Stimulated activated CD4-positive, alpha-beta T cell treated with anti-CD3 and anti-CD28 coated beads, Interleukin-1b, Interleukin-23, amount 100 ng/mL, for 24 hours (primary cell): ENCODE data around the gene TOM1L2.

ENCODE experiments used
- DNase-seq, 4 experiments: peaks; one replicate each; pipeline ENCODE4 v3.0.0-alpha.2; 2020; ENCODE audit warnings: low read depth in 4 of 4, low spot score in 1 of 4

Gene TOM1L2

DNA sequence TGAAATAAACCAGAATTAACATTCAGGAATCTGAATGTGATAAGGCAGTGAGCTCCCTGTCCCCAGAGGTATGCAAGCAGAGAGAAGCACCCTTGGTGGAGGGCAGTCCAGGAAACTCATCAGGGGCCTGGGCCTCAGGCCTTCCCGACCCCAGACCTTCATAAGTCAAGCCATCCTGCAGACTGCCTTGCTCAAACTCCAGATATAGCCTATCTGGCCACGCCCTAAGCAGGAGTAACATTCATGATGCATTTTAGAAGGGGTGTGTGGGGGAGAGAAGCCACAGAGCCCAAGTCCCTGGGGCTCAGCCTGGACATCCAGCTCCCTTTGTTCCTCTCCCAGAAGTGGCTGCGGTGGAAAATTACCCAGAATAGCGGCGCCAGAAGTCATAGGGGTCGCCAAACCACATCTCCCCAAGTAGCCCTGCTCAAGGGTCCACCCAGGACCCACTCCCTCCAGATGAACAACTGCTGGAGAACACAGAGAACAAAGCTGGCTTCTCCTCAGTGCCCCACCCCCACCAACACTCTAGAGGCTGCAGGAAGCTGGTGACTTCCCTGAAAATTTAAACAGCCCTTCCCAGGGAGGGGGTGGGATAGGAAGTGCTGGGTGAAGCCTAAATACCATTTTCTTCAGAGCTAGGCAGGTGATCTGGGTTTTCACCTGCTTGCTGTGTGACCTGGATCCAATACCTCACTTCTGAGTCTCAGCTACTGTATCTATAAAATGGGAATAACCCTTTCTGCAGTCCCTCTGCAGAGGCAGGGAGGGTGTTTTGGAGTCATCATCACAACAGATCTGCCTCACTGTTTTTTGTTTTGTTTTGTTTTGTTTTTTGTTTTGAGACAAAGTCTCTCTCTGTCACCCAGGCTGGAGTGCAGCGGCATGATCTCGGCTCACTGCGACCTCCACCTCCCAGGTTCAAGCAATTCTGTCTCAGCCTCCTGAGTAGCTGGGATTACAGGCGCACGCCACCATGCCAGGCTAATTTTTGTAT is 133.9 kb downstream of the TOM1L2 start:
- DNase-seq = no peak

DNA sequence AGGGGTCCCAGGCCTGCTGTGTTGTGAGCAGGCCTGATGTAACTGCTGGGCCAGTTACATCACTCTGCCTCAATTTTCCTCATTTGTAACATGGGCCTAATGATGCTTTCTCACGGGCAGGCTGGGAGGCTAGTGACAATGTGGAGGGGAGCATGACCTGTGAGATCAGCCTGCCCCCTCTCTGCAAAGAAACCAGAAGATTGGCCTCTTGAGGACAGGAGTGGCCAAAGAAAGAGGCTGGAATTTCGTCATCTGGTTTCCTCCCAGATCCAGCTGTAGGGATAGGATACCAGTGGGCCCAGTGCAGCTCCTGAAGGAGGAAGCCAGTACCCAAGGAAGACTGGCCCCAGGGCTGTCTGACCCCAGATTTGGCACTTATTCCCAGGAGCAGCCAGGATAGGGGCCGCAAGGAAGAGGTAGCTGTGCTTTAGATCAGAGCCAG is 134.8 kb downstream of the TOM1L2 start:
- DNase-seq = no peak

DNA sequence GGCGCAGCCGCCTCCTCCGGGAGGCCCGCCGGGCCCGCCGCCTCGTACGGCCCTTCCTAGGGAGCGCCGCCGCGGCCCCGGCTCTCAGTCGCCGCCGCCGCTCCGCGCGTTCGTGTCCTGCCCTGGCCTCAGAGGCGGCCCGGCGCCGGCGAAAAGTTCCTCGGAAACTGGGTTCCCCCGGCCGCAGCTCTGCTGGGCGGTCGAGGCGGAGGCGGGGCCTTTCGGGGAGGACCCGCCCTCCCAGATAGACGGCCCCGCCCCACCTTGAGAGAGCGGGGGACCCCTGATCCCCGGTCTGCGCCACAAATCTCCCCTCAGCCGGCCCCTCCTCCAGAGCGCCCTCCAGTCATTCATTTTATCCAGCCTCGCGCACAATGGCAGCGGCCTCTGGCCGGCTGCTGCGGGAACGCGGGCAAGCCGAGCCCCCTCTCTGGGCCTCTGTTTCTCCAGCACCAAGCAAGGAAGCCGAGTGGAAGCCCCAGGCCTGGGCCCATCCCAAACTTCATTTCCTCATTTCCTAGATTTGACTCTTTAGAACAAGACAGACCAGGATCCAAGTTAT is 135.3 kb downstream of the TOM1L2 start, which contains the start of gene SREBF1:
Gene SREBF1 (minus strand): TSS at position 169 of the 562 bp plus-strand sequence. CDS start 169 bp downstream, outside the sequence.
- peak in 2 of 4 experiments; percentile 27 to 64 for DNase-seq

DNA sequence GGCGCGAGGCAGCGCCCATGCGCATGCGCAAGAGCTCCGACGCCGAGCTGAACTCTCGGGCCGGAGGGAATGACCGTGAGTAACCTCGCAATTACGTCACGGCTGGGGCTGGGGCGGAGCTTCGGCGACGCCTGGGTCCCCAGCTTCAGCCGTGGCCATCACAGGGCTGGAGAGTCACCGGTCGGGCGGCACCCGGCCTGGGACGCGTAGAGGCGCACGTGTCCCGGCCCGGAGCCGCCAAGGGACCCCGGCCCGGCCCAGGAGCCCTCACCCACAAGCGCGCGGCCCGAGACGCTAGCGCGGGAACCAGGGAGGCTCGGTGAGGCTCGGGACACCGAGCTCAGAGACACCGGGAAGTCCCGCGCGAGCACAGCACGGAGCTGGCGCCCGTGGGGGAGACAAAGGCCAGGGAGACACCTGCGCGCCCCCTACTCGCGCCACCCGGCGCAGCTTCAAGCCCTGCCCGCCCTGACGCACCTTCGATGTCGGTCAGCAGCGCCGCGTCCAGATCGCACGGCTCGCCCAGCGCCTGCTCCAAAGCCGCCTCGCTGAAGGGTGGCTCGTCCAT is 135.9 kb downstream of the TOM1L2 start:
- peak; percentile 92 to 98 (median 97) for DNase-seq

DNA sequence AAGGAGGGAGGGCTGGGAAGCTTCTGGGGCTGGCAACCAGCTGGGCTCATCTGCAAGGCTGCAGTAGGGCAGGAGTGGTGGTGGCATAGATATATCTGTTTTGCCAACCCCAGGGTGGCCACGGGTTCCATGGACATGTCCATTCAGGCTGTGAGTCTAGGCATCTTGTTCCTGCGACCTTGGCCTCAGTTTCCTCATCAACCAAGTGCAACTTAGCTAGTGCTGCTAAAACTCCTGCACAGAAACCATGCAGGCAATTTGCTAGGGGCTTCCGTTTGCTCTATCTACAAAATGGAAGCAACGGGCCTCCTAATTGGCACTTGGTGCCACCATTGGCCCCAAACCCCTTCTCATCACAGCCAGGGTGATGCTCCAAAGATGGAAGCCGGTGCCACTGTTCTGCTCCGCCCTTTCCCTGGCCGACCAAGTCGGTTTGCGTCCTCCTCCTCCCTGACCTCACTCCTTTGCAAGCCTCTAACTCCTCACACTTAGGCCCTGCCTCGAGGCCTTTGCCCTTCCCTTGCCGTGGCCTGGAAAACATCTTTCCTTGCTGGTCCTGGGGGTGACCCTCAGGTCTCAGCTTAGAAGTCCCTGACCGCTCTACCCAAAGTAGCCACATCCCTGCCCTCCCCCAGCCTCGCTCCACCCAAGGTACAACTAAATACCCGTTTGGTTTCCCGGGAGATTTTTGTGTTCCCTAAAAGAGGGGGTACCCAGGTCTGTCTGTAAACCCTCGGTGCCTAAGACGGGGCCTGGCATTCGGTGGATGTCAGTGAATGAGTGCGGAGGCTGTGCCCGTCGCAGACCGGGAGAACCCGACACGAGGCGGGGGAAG is 136.6 kb downstream of the TOM1L2 start:
- DNase-seq = no peak

- no peak for DNase-seq
Observed at GRCh38 chr17:17834974-17835373, 137.2 kb downstream of the TOM1L2 start.

DNA sequence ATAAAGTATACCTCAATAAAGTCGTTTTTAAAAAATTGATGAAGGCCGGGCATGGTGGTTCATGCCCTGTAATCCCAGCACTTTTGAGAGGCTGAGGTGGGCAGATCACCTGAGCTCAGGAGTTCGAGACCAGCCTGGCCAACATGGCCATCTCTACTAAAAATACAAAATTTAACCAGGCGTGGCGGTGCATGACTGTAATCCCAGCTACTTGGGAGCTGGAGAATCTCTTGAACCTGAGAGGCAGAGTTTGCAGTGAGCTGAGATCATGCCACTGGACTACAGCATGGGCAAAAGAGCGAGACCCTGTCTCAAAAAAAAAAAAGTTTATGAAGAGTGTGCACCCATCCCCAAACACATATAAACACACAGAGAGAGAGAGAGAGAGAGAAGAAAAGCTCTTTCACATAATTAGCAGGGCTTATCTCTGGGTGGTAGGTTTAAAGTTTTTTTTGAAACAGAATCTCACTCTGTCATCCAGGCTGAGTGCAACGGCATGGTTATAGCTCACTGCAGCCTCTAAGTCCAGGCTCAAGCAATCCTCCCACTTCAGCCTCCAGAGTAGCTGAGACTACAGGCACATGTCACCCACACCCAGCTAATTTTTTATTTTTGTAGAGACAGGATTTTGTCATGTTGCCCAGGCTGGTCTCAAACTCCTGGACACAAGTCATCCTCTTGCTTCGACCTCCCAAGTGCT is 138.4 kb downstream of the TOM1L2 start:
- DNase-seq = no peak

DNA sequence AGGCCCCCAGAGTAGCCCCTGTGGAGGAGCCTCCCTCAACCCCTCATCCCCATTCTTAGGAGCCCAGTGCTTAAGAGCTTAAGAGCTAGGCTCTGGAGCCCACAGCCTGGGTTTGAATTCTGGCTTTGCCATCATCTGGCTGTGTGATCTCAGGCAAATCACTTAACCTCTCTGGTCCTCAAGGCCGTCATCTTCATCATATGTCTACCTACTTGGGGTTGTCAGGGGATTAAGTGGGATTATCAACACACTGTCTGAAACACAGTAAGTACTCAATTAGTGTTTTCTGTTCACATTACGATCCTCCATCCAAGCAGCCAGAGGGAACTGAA is 140.2 kb downstream of the TOM1L2 start:
- no peak for DNase-seq

DNA sequence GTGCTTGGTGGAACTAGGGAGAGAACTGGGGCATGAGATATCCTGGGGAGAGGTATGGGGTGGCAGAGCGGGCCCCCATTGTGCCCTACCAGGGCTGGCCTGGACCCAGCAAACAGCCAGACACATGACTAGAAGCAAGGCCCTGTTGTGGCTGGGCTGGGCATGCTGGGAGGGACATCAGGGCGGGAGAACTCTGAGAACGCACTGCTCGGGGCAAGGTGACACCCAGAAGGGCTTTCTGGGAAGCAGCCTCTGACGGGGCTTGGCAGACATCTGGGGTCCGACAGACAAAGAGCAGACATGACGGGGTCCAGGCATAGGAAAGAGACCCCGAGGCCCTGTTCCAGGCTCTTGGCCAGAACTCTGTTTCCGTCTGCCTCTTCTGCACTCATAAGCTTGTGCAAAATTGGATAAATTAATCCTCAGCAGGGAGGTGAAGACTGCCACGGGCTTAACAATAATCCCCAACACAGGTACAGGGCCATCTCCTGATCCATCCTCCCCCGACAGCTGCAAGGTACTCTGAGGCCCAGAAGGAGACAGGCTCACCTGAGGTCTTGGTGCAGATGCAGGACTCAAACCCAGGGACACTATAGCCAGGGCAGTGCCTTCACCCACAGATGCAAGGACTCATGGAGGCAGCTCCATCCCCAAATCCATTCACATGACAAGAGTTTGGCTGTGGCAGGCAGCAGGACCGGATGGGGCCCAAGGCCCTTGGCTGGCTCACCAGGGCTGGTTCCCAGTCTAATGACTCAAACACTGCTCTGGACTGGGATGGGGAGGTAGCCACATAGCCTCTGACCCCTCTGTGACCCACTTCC is 140.8 kb downstream of the TOM1L2 start:
- DNase-seq = no peak

- DNase-seq = no peak
Observed at GRCh38 chr17:17830740-17831207, 141.4 kb downstream of the TOM1L2 start.

DNA sequence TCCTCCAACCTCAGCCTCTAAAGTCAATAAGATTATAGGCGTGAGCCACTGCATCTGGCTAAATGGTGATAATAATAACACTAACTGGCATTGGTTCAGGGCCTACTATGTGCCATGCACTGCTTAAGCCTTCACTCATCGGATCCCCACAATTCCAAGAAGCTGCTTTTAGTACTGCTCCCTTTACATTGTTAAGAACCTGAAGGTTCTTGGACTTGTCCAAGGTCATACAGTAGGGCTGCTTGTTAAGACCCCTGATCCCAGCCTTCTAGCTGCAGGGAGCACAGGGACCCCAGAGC is 142.0 kb downstream of the TOM1L2 start:
- DNase-seq = no peak

DNA sequence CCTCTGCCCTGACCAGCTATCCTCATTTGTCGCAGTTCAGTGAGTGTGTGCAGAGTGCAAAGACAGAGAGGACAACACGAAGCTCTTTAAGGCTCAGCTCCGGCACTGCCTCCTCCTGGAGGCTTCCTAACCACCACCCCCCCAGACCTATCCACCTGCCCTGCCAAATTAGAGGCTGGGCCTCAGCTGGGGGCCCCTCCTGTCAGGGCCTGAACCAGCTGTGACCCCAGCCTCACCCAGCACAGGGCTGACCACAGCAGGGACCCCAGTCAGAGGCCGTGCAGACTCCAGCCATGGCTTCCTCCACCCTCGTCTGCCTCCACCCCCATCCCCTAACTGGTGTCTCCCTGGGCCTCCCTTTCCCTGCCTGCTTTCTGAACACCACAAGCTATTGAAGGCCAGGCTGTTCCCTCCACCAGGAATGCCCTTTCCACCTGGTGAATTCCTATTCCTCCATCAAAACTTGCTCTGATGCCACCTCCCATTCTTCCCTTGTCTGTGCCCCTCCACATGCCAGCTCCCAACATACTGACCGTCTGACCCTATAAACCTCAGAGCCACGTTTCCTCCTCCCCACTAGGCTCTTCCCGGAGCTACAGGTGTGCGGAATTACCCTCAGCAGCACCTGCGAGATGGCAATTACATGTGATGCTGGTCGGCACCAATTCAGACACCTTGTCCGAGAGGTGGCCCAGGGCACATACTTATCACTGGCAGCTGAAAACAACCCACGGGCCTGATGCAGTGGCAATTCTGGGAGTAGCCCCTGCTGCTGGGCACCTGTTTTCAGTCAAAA is 144.2 kb downstream of the TOM1L2 start:
- DNase-seq = no peak

- DNase-seq = no peak
Observed at GRCh38 chr17:17826942-17827785, 145.0 kb downstream of the TOM1L2 start.

- no peak for DNase-seq
Observed at GRCh38 chr17:17826342-17826713, 145.9 kb downstream of the TOM1L2 start.

DNA sequence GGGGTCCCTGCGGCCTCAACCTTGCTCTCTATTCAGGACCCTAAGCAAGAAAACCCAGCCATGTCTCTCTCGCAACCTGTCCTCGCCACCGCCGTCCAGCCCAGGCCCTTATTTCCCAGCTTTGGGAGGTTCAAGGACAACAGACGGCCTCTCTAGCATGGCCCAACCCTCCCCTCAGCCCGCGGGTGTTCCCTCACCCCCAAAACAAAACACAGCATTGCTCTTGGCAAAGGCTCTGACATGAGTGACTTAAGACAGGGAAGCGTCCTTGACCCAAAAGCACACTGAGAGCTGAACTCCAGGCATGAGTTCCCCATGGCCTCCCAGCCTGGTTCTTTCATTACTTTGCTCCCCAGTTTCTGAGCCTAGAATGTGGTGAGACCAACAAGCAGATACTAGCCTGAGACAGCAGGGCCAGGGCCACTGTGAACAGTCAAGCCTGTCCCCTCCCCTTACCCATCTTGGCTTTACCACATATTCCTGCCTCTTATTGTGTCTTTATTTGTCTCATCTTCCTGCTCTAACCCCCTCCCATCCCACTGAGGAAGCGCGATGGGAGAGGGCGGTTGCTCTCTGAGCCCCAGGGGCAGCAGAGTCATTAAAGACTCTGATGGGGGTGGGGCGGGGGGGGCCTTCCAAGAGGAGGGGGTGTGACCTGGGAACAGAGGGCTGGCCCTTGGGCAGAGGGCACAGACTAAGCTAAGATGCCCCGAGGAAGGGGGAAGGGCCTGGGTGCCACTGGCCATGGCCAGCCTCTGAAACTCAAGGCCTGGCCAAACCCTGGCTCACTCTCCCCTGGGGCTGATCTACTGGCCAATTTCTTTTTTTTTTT is 147.2 kb downstream of the TOM1L2 start:
- no peak for DNase-seq

- DNase-seq = no peak
Observed at GRCh38 chr17:17824119-17824782, 147.9 kb downstream of the TOM1L2 start.
